Thyroid gland (tissue), 4 donors: ENCODE data around the gene PPP2R2C. TPM values are rescaled to one million over a fixed set of nuclear protein-coding genes. Genes with fewer than 3 reads are reported as not detected.

Experiments used
- DNase-seq, 2 donors: peaks; one replicate each; pipeline ENCODE4 v3.0.0-alpha.2; 2019
- H3K27ac ChIP-seq, 3 donors: fragments of 200-600 bp; sonication (generic); 1 replicate in 2 of 3; 2 replicates in 1 of 3; pipeline ENCODE4 v1.5.1; 2016 to 2019; ENCODE audit warnings: mild to moderate bottlenecking in 1 of 3, moderate library complexity in 1 of 3
- H3K27me3 ChIP-seq: fragments of 200-600 bp; sonication (generic); one replicate; pipeline ENCODE4 v1.5.1; 2019
- H3K36me3 ChIP-seq, 2 donors: fragments of 200-600 bp; sonication (generic); one replicate each; pipeline ENCODE4 v1.5.1; 2016 to 2019
- H3K4me1 ChIP-seq, 2 donors: fragments of 200-600 bp; sonication (generic); one replicate each; pipeline ENCODE4 v1.5.1; 2017 to 2019
- H3K4me3 ChIP-seq, 3 donors: fragments of 200-600 bp; sonication (generic); replicated peaks in 1 of 3; 1 replicate in 2 of 3; 2 replicates in 1 of 3; pipeline ENCODE4 v1.5.1; 2016; ENCODE audit warnings: mild to moderate bottlenecking in 1 of 3
- H3K9me3 ChIP-seq: fragments of 200-600 bp; sonication (generic); one replicate; pipeline ENCODE4 v1.5.1; 2017
- CTCF ChIP-seq, 6 experiments: fragments of 200-600 bp in 3 of 6; fragments of 450-650 bp in 3 of 6; sonication (generic) in 3 of 6; IDR thresholded peaks; one replicate each; pipeline ENCODE4 v1.5.1; 2016 to 2019; ENCODE audit warnings: antibody characterized with exemption in 6 of 6, mild to moderate bottlenecking in 2 of 6, inconsistent platforms in 1 of 6, moderate library complexity in 1 of 6
- POLR2A ChIP-seq, 2 donors: fragments of 450-650 bp; IDR thresholded peaks; one replicate each; pipeline ENCODE4 v1.6.1; 2017; ENCODE audit warnings: antibody characterized with exemption in 2 of 2, mild to moderate bottlenecking in 2 of 2, moderate library complexity in 1 of 2
- WGBS, 2 donors: methylation state at CpG; one replicate each; pipeline ENCODE4 v1.1.5; 2017; 5-methylcytosine and 5-hydroxymethylcytosine counted together
- intact Hi-C: fragments of 100-400 bp; cut with DNase I; formaldehyde crosslinking; loops from one replicate; pipeline ENCODE4 v1.15.1; 2023
- total RNA-seq, 4 donors: library from RNA; depleted of rRNA; stranded (reverse); fragments of >200 nt; gene quantifications; one replicate each; pipeline ENCODE4 v1.2.3, GENCODE V29; 2016

The PPP2R2C gene
- total RNA-seq, 4 donors from 2014 or later = 0.15 to 1.5 (median 0.33) TPM; not detected in 1

- H3K27me3 ChIP-seq = no peaks in the 10 kb centered on the region
- H3K4me1 ChIP-seq = no peaks in the 10 kb centered on the region
Observed at GRCh38 chr4:6361076-6361784, 111.2 kb downstream of the PPP2R2C start.

GRCh38 chr4:6360385-6360784 lies 112.0 kb downstream of the PPP2R2C start:
- no peaks in the 10 kb centered on the region for H3K36me3 ChIP-seq
- no peaks in the 10 kb centered on the region for H3K9me3 ChIP-seq
- no peaks in the 10 kb centered on the region for H3K4me1 ChIP-seq
- WGBS, 2 donors = 35 to 40% methylated on average over 7 to 9 of the region's 10 CpGs
- no peaks in the 10 kb centered on the region for H3K27me3 ChIP-seq
- intact Hi-C loops = no loop called here
- H3K27ac ChIP-seq = no peak overlapping the region
- H3K4me3 ChIP-seq = no peak overlapping the region
- DNase-seq = no peak
- TF ChIP-seq CTCF (IDR thresholded peaks at IDR 0.05) (no peak), POLR2A (IDR thresholded peaks at IDR 0.05) (no peak)

More at GRCh38 chr4:6361076-6361784, 111.2 kb downstream of the PPP2R2C start:
- H3K36me3 ChIP-seq = no peaks in the 10 kb centered on the region
- TF ChIP-seq CTCF (IDR thresholded peaks at IDR 0.05) (no peak), POLR2A (IDR thresholded peaks at IDR 0.05) (no peak)
- WGBS, 2 donors = 54 to 55% methylated on average over 4 of the region's 4 CpGs
- no peak for DNase-seq
- H3K4me3 ChIP-seq = no peak overlapping the region
- intact Hi-C loops = no loop called here
- H3K27ac ChIP-seq = no peak overlapping the region
- H3K9me3 ChIP-seq = no peaks in the 10 kb centered on the region

GRCh38 chr4:6359536-6360308 lies 112.7 kb downstream of the PPP2R2C start:
- Histone ChIP-seq H3K27me3 (no peaks in the 10 kb centered on the region), H3K27ac (no peak overlapping the region), H3K4me3 (no peak overlapping the region), H3K9me3 (no peaks in the 10 kb centered on the region), H3K36me3 (no peaks in the 10 kb centered on the region), H3K4me1 (no peaks in the 10 kb centered on the region)
- WGBS, 2 donors = 63 to 77% methylated on average over 11 of the region's 11 CpGs
- TF ChIP-seq CTCF (IDR thresholded peaks at IDR 0.05) = no peak
- no peak for TF ChIP-seq POLR2A (IDR thresholded peaks at IDR 0.05)
- no peak for DNase-seq
- intact Hi-C loops = no loop called here

GRCh38 chr4:6357476-6357875 lies 114.9 kb downstream of the PPP2R2C start:
- no peaks in the 10 kb centered on the region for H3K27me3 ChIP-seq
- no peaks in the 10 kb centered on the region for H3K36me3 ChIP-seq
- no peak overlapping the region for H3K27ac ChIP-seq
- H3K4me1 ChIP-seq = no peaks in the 10 kb centered on the region
- H3K9me3 ChIP-seq = no peaks in the 10 kb centered on the region
- TF ChIP-seq CTCF (IDR thresholded peaks at IDR 0.05) = no peak
- TF ChIP-seq POLR2A (IDR thresholded peaks at IDR 0.05) = no peak
- H3K4me3 ChIP-seq = no peak overlapping the region
- DNase-seq = no peak
- 78 to 86% methylated on average over 5 to 6 of the region's 6 CpGs for WGBS, 2 donors
- intact Hi-C loops = no loop called here

GRCh38 chr4:6356076-6356560 lies 116.3 kb downstream of the PPP2R2C start:
- 74 to 82% methylated on average over 11 of the region's 11 CpGs for WGBS, 2 donors
- no peak for TF ChIP-seq CTCF (IDR thresholded peaks at IDR 0.05)
- TF ChIP-seq POLR2A (IDR thresholded peaks at IDR 0.05) = no peak

More at GRCh38 chr4:6356076-6356560, 116.3 kb downstream of the PPP2R2C start:
- no peak overlapping the region for H3K27ac ChIP-seq
- no peaks in the 10 kb centered on the region for H3K36me3 ChIP-seq
- H3K9me3 ChIP-seq = no peaks in the 10 kb centered on the region
- H3K27me3 ChIP-seq = no peaks in the 10 kb centered on the region
- no peaks in the 10 kb centered on the region for H3K4me1 ChIP-seq
- H3K4me3 ChIP-seq = no peak overlapping the region
- intact Hi-C loops = no loop called here
- DNase-seq = no peak
